ENCODE measurements around the gene TUBB4B. TPM values are rescaled to one million over a fixed set of nuclear protein-coding genes. Genes with fewer than 3 reads are reported as not detected.
"Not testable (repeated sequence)": the region's sequence is repeated elsewhere in the genome, so short reads cannot be mapped to it uniquely, and the experiment has no call there.

Gene TUBB4B
- total RNA-seq, 2 donors from 2014 or later = 328 to 415 TPM

GRCh38 chr9:137241490-137242268 is 592 bp downstream of the TUBB4B start:
- Histone ChIP-seq H3K27ac (ENCODE audit: low read depth, low read length) (no peak overlapping the region), H3K4me1 (ENCODE audit: control insufficient read depth, insufficient read depth, low read length) (peaks cover 34% of the 10 kb centered on the region), H3K9ac (ENCODE audit: extremely low read depth, low read length, poor library complexity, severe bottlenecking) (peak overlapping the region; percentile 92), H3K4me3 (ENCODE audit: low read length) (peak overlapping the region; percentile 92), H3K36me3 (ENCODE audit: control insufficient read depth, insufficient read depth, low read length) (peaks cover 27% of the 10 kb centered on the region), H3K27me3 (ENCODE audit: control insufficient read depth, insufficient read depth, low read length, poor library complexity, severe bottlenecking) (no peaks in the 10 kb centered on the region), H3K9me3 (ENCODE audit: control insufficient read depth, low read length) (no peaks in the 10 kb centered on the region)
- no peaks in the 10 kb centered on the region for H3K27me3 Mint-ChIP-seq (ENCODE audit: insufficient read depth)
- 0 to 1% methylated on average over 25 to 83 of the region's 83 CpGs for WGBS, 2 experiments (ENCODE audit: insufficient coverage in 1 of 2, insufficient read length in 1 of 2)
- peak; percentile 68 for DNase-seq
- H3K36me3 Mint-ChIP-seq (ENCODE audit: low read depth) = peaks cover 19% of the 10 kb centered on the region
- no peaks in the 10 kb centered on the region for H3K9me3 Mint-ChIP-seq
- peak overlapping the region; percentile 85 for H3K27ac Mint-ChIP-seq
- no peak for TF ChIP-seq CTCF (conservative IDR thresholded peaks at IDR 0.05)
- peaks cover 44% of the 10 kb centered on the region for H3K4me1 Mint-ChIP-seq
- H3K4me3 Mint-ChIP-seq = peak overlapping the region; percentile 85

- no peak for TF ChIP-seq CTCF (conservative IDR thresholded peaks at IDR 0.05)
- Histone ChIP-seq H3K4me1 (ENCODE audit: control insufficient read depth, insufficient read depth, low read length) (peaks cover 25% of the 10 kb centered on the region), H3K9me3 (ENCODE audit: control insufficient read depth, low read length) (no peaks in the 10 kb centered on the region), H3K9ac (ENCODE audit: extremely low read depth, low read length, poor library complexity, severe bottlenecking) (peak overlapping the region; percentile 92), H3K27me3 (ENCODE audit: control insufficient read depth, insufficient read depth, low read length, poor library complexity, severe bottlenecking) (no peaks in the 10 kb centered on the region), H3K27ac (ENCODE audit: low read depth, low read length) (no peak overlapping the region), H3K36me3 (ENCODE audit: control insufficient read depth, insufficient read depth, low read length) (peaks cover 27% of the 10 kb centered on the region), H3K4me3 (ENCODE audit: low read length) (peak overlapping the region; percentile 92)
- no peak for DNase-seq
- peak overlapping the region; percentile 85 for H3K27ac Mint-ChIP-seq
- no peaks in the 10 kb centered on the region for H3K9me3 Mint-ChIP-seq
- 84 to 85% methylated on average over 33 to 36 of the region's 36 CpGs for WGBS, 2 experiments (ENCODE audit: insufficient coverage in 1 of 2, insufficient read length in 1 of 2)
- peak overlapping the region; percentile 85 for H3K4me3 Mint-ChIP-seq
- H3K27me3 Mint-ChIP-seq (ENCODE audit: insufficient read depth) = peaks cover under 1% of the 10 kb centered on the region
- peaks cover 19% of the 10 kb centered on the region for H3K36me3 Mint-ChIP-seq (ENCODE audit: low read depth)
- H3K4me1 Mint-ChIP-seq = peaks cover 43% of the 10 kb centered on the region
These were observed 1.4 kb downstream of the TUBB4B start for GRCh38 chr9:137242269-137243203.

- peak overlapping the region; percentile 85 for H3K4me3 Mint-ChIP-seq
- peak overlapping the region; percentile 92 for H3K9ac ChIP-seq (ENCODE audit: extremely low read depth, low read length, poor library complexity, severe bottlenecking)
- H3K36me3 Mint-ChIP-seq (ENCODE audit: low read depth) = peaks cover 19% of the 10 kb centered on the region
- peaks cover 27% of the 10 kb centered on the region for H3K36me3 ChIP-seq (ENCODE audit: control insufficient read depth, insufficient read depth, low read length)
- H3K27ac Mint-ChIP-seq; DNase-seq; H3K9me3 ChIP-seq (ENCODE audit: control insufficient read depth, low read length); H3K27ac ChIP-seq (ENCODE audit: low read depth, low read length); H3K9me3 Mint-ChIP-seq; H3K27me3 Mint-ChIP-seq (ENCODE audit: insufficient read depth); H3K27me3 ChIP-seq (ENCODE audit: control insufficient read depth, insufficient read depth, low read length, poor library complexity, severe bottlenecking): not testable (repeated sequence)
- peaks cover 39% of the 10 kb centered on the region for H3K4me1 Mint-ChIP-seq
- WGBS, 2 experiments (ENCODE audit: insufficient coverage in 1 of 2, insufficient read length in 1 of 2) = 91 to 99% methylated on average over 11 to 17 of the region's 18 CpGs
- peak overlapping the region; percentile 92 for H3K4me3 ChIP-seq (ENCODE audit: low read length)
- H3K4me1 ChIP-seq (ENCODE audit: control insufficient read depth, insufficient read depth, low read length) = peaks cover 21% of the 10 kb centered on the region
These were observed 2.2 kb downstream of the TUBB4B start for GRCh38 chr9:137243266-137243625.

All from endodermal cell (in vitro differentiated cells).